ENCODE results near the gene CKS1B.

The CKS1B gene

GRCh38 chr1:155011437-155012025 lies 37.0 kb downstream of the CKS1B start:
- DNase-seq, result no peak

- peak in 55 of 58 donors; percentile 29 to 92 (median 82) for DNase-seq
Measured at GRCh38 chr1:155012026-155012546, 37.6 kb downstream of the CKS1B start.

GRCh38 chr1:155012776-155013602 lies 38.5 kb downstream of the CKS1B start:
- no peak for DNase-seq

GRCh38 chr1:155013632-155014031 lies 39.2 kb downstream of the CKS1B start:
- no peak for DNase-seq

- DNase-seq, result no peak
Measured at GRCh38 chr1:155014709-155015508, 40.4 kb downstream of the CKS1B start.

- no peak for DNase-seq
Measured at GRCh38 chr1:155015527-155016230, 41.2 kb downstream of the CKS1B start.

GRCh38 chr1:155016231-155016831 lies 41.9 kb downstream of the CKS1B start:
- DNase-seq, result no peak

- peak in 55 of 58 donors; percentile 32 to 88 (median 77) for DNase-seq
Measured at GRCh38 chr1:155017041-155017945, 42.8 kb downstream of the CKS1B start.

- no peak for DNase-seq
Measured at GRCh38 chr1:155017946-155018316, 43.5 kb downstream of the CKS1B start.

- DNase-seq, result no peak
Measured at GRCh38 chr1:155018617-155019348, 44.3 kb downstream of the CKS1B start.

GRCh38 chr1:155019377-155020245 lies 45.1 kb downstream of the CKS1B start:
- DNase-seq, result no peak

GRCh38 chr1:155022136-155022926 lies 47.9 kb downstream of the CKS1B start:
- DNase-seq, result no peak

- DNase-seq, result no peak
Measured at GRCh38 chr1:155022927-155023236, 48.4 kb downstream of the CKS1B start.

- no peak for DNase-seq
Measured at GRCh38 chr1:155023627-155024026, 49.1 kb downstream of the CKS1B start.

- no peak for DNase-seq
Measured at GRCh38 chr1:155024315-155024714, 49.8 kb downstream of the CKS1B start.

- DNase-seq, result no peak
Measured at GRCh38 chr1:155026154-155026553, 51.7 kb downstream of the CKS1B start.

- no peak for DNase-seq
Measured at GRCh38 chr1:155026588-155026987, 52.1 kb downstream of the CKS1B start.
